HFFc6 (cell line): ENCODE measurements around the gene RAB20. TPM values are rescaled to one million over a fixed set of nuclear protein-coding genes. Genes with fewer than 3 reads are reported as not detected.
"Not testable (repeated sequence)": the region's sequence is repeated elsewhere in the genome, so short reads cannot be mapped to it uniquely, and the experiment has no call there.

Experiments used
- DNase-seq: peaks from one replicate; pipeline ENCODE4 v3.0.0-alpha.2; 2018
- H3K27ac Mint-ChIP-seq: 2 replicates; pipeline ENCODE4 v1.8.0; 2020; ENCODE audit warnings: mild to moderate bottlenecking, mixed read lengths
- H3K27me3 Mint-ChIP-seq: 2 replicates; pipeline ENCODE4 v1.8.0; 2021; ENCODE audit warnings: mild to moderate bottlenecking, moderate library complexity, mixed read lengths; ENCODE audit not compliant: insufficient read depth
- H3K36me3 Mint-ChIP-seq: 2 replicates; pipeline ENCODE4 v1.8.0; 2021; ENCODE audit warnings: low read depth, mixed read lengths
- H3K4me1 Mint-ChIP-seq: 2 replicates; pipeline ENCODE4 v1.8.0; 2020; ENCODE audit warnings: low read depth, mixed read lengths
- H3K4me3 Mint-ChIP-seq: 2 replicates; pipeline ENCODE4 v1.8.0; 2020; ENCODE audit warnings: mild to moderate bottlenecking, moderate library complexity, mixed read lengths
- H3K9me3 Mint-ChIP-seq: 2 replicates; pipeline ENCODE4 v1.8.0; 2020; ENCODE audit warnings: mild to moderate bottlenecking, mixed read lengths
- total RNA-seq, 6 experiments: library from RNA; stranded (reverse); fragmentation: NEBNext Ultra II Directional; extraction: Animal tissue kit (Norgen Biotek cat#: 25700); gene quantifications; 2 replicates in 1 of 6; 3 replicates in 5 of 6; pipeline ENCODE4 v1.2.3, GENCODE V29; 2021
- TF ChIP-seq, protein P1 (sequence below): fragments of 200-600 bp; sonication (generic); IDR thresholded peaks from 2 replicates; pipeline ENCODE4 v1.5.0; 2021; ENCODE audit warnings: antibody characterized with exemption, mild to moderate bottlenecking

RAB20 gene
- total RNA-seq, 6 experiments from 2014 or later: 0.40 to 1.0 (median 0.74) TPM

DNA sequence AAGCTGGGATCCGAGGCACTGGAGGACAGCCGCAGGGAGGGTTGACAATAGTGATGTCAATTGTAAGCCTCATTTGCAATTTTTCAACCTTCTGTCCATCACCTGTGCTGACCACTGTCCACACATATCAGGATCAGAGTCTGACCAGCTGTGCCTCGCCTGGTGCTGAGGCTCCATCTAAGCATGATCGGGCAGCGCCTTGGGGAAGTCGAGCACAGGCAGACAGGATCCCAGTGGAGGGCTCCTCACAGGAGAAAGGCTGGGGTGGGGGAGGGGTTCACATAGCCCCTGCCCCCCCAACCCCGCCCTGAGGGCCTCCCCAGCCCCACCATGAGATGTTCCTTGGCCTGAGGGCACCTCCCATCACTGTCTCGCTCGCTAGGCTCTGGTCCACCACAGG lies 60.3 kb downstream of the RAB20 start:
- peaks cover 46% of the 10 kb centered on the region for H3K36me3 Mint-ChIP-seq
- DNase-seq: no peak
- H3K27ac Mint-ChIP-seq: peak overlapping the region; percentile 90; the same call in 1 of the 2 replicates
- peaks cover 4% of the 10 kb centered on the region; the same call in 1 of the 2 replicates for H3K9me3 Mint-ChIP-seq
- no peaks in the 10 kb centered on the region; the same call in none of the 2 replicates for H3K27me3 Mint-ChIP-seq
- TF ChIP-seq, protein P1, sequence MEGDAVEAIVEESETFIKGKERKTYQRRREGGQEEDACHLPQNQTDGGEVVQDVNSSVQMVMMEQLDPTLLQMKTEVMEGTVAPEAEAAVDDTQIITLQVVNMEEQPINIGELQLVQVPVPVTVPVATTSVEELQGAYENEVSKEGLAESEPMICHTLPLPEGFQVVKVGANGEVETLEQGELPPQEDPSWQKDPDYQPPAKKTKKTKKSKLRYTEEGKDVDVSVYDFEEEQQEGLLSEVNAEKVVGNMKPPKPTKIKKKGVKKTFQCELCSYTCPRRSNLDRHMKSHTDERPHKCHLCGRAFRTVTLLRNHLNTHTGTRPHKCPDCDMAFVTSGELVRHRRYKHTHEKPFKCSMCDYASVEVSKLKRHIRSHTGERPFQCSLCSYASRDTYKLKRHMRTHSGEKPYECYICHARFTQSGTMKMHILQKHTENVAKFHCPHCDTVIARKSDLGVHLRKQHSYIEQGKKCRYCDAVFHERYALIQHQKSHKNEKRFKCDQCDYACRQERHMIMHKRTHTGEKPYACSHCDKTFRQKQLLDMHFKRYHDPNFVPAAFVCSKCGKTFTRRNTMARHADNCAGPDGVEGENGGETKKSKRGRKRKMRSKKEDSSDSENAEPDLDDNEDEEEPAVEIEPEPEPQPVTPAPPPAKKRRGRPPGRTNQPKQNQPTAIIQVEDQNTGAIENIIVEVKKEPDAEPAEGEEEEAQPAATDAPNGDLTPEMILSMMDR: no peak
- no peak overlapping the region for H3K4me3 Mint-ChIP-seq
- peaks cover 32% of the 10 kb centered on the region for H3K4me1 Mint-ChIP-seq

DNA sequence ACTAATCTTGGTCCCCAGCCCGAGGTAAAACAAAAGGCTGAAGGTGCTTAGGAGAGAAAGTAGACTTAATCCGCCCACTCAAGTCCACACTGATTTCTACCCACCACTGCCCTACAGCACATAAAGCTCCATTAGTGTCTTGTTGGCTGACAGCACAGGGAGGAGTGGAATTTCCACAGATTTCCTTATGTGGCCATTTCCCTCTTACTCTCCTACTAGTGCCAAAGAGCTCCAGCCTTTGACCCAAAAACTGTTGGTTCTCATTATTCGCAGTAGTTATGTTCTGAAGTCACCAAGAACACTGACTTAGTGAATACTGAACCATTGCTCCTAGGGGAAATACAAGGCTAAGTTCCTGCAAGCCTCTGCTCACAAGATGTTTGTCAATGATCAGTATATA lies 61.2 kb downstream of the RAB20 start:
- Mint-ChIP-seq H3K9me3 (peaks cover 4% of the 10 kb centered on the region; the same call in 1 of the 2 replicates), H3K27me3 (no peaks in the 10 kb centered on the region; the same call in none of the 2 replicates), H3K27ac (peak overlapping the region; percentile 90), H3K36me3 (peaks cover 42% of the 10 kb centered on the region), H3K4me3 (peak overlapping the region; percentile 78), H3K4me1 (peaks cover 32% of the 10 kb centered on the region)
- no peak for DNase-seq
- TF ChIP-seq, protein P1: no peak

GRCh38 chr13:110499621-110500281 lies 61.8 kb downstream of the RAB20 start:
- DNase-seq: peak; percentile 81
- Mint-ChIP-seq H3K27ac (peak overlapping the region; percentile 90), H3K9me3 (peaks cover 4% of the 10 kb centered on the region; the same call in 1 of the 2 replicates), H3K4me3 (peak overlapping the region; percentile 78), H3K27me3 (no peaks in the 10 kb centered on the region; the same call in none of the 2 replicates), H3K36me3 (peaks cover 42% of the 10 kb centered on the region), H3K4me1 (peaks cover 32% of the 10 kb centered on the region)
- TF ChIP-seq, protein P1: no peak

DNA sequence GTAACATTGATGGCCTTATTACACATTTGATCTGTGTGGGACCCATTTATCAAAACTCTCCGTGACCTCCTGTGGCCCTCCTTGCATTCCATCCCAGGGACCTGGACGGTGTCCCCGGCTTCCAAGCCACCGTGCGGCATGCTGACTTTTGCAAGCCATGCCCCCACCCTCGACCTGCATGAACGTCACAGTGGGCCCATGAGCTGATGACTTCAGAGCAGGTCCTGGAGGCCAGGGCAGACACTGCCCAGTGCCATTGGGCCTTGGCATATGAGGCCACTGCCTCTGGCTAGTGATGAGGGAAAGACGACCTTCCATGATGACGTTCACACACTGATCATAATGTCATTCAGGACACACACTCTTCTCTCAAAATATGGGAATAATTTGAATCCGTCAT lies 62.8 kb downstream of the RAB20 start:
- Mint-ChIP-seq H3K27ac (peak overlapping the region; percentile 90), H3K4me3 (peak overlapping the region; percentile 78)

GRCh38 chr13:110498327-110498726 lies 63.2 kb downstream of the RAB20 start:
- no peak for DNase-seq
- H3K27me3 Mint-ChIP-seq: no peaks in the 10 kb centered on the region; the same call in none of the 2 replicates
- peaks cover 4% of the 10 kb centered on the region; the same call in 1 of the 2 replicates for H3K9me3 Mint-ChIP-seq
- TF ChIP-seq, protein P1: 0 out of 2 replicates have a peak, but pooled peaks have one; percentile 6
- H3K36me3 Mint-ChIP-seq: peaks cover 42% of the 10 kb centered on the region
- H3K4me3 Mint-ChIP-seq: 0 out of 2 replicates have a peak overlapping the region, but pooled peaks have one; percentile 32
- peak overlapping the region; percentile 51 for H3K27ac Mint-ChIP-seq
- peaks cover 32% of the 10 kb centered on the region for H3K4me1 Mint-ChIP-seq

More for the DNA sequence above, 62.8 kb downstream of the RAB20 start:
- TF ChIP-seq, protein P1: no peak
- H3K4me1 Mint-ChIP-seq: peaks cover 32% of the 10 kb centered on the region
- no peak for DNase-seq
- H3K27me3 Mint-ChIP-seq: no peaks in the 10 kb centered on the region; the same call in none of the 2 replicates
- peaks cover 4% of the 10 kb centered on the region; the same call in 1 of the 2 replicates for H3K9me3 Mint-ChIP-seq
- peaks cover 42% of the 10 kb centered on the region for H3K36me3 Mint-ChIP-seq

DNA sequence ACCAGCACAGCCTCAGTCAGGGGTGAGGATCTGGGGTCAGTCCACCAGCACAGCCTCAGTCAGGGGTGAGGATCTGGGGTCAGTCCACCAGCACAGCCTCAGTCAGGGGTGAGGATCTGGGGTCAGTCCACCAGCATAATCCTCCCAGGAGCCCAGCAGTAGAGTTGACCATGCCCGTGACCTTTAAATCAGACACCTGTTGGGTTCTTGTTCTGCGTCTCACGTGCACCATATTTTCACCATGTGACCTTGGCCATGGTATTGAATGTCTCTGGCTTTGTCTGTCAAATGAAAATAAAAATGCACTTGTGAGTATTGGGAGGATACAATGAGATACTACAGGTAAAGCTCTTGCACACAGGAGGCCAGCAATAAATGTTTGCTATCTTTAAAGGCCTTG lies 63.6 kb downstream of the RAB20 start:
- Mint-ChIP-seq H3K4me3 (0 out of 2 replicates have a peak overlapping the region, but pooled peaks have one; percentile 32), H3K36me3 (peaks cover 42% of the 10 kb centered on the region), H3K27ac (peak overlapping the region; percentile 51), H3K4me1 (peaks cover 32% of the 10 kb centered on the region)
- H3K27me3 Mint-ChIP-seq, H3K9me3 Mint-ChIP-seq, DNase-seq: not testable (repeated sequence)
